ENCODE results near the gene CLIP1.

DNA sequence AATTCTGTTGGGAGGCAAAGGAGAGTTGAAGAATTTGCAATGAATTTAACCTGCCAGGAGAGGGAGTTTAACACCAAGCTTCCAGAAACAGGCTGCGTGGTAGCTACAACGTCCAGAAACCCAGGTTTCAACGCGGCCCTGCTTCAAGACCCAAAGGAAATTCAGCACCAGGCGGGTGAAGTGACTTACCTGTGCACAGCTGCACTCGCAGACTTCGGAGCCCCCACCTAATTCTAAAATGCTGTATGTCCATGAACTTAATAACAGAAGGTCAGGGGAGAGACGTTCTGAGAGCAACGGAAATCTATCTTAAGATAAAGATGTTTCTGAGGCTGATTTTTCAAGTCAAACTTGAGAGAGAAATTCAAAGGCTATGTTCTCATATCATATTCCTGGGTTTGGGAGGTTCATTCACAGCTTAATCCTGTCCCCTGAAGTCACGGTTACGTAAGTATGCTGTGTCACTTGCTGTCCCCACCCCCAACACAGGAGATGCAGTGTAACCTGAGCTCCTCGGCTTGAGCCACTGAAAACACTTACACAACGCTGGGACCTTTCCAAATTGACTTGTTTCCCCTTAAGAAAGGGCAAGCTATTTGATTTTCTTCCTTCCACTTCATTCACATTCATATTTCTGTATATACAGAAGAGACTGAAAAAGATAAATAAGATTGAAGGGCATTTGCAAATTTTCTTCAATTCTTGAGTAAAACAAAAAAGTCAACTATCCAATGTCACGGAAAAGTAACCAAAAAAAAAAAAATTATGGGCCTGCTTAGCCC lies 22.7 kb downstream of the CLIP1 start:
- no peak for TF ChIP-seq ZNF138 (CRISPR knock-in tag; IDR thresholded peaks at IDR 0.05; ENCODE audit: low read depth)
- no peak for TF ChIP-seq POLR2AphosphoS5 (IDR thresholded peaks at IDR 0.05; ENCODE audit: low read depth, low read length)
- peak; percentile 42; the same call in 1 of the 2 replicates for TF ChIP-seq HNF4G (IDR thresholded peaks at IDR 0.05; ENCODE audit: borderline replicate concordance, low read depth, low read length)
- no peak for TF ChIP-seq HNF4G (CRISPR knock-in tag; IDR thresholded peaks at IDR 0.05; ENCODE audit: borderline replicate concordance, low read depth)
- TF ChIP-seq, protein P1, sequence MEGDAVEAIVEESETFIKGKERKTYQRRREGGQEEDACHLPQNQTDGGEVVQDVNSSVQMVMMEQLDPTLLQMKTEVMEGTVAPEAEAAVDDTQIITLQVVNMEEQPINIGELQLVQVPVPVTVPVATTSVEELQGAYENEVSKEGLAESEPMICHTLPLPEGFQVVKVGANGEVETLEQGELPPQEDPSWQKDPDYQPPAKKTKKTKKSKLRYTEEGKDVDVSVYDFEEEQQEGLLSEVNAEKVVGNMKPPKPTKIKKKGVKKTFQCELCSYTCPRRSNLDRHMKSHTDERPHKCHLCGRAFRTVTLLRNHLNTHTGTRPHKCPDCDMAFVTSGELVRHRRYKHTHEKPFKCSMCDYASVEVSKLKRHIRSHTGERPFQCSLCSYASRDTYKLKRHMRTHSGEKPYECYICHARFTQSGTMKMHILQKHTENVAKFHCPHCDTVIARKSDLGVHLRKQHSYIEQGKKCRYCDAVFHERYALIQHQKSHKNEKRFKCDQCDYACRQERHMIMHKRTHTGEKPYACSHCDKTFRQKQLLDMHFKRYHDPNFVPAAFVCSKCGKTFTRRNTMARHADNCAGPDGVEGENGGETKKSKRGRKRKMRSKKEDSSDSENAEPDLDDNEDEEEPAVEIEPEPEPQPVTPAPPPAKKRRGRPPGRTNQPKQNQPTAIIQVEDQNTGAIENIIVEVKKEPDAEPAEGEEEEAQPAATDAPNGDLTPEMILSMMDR (CRISPR knock-in tag; IDR thresholded peaks at IDR 0.05), result peak; percentile 82
- TF ChIP-seq, protein P2, sequence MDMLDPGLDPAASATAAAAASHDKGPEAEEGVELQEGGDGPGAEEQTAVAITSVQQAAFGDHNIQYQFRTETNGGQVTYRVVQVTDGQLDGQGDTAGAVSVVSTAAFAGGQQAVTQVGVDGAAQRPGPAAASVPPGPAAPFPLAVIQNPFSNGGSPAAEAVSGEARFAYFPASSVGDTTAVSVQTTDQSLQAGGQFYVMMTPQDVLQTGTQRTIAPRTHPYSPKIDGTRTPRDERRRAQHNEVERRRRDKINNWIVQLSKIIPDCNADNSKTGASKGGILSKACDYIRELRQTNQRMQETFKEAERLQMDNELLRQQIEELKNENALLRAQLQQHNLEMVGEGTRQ (IDR thresholded peaks at IDR 0.05; ENCODE audit: low read depth, low read length), result no peak
- TF ChIP-seq, protein P2 (CRISPR knock-in tag; IDR thresholded peaks at IDR 0.05; ENCODE audit: borderline replicate concordance), result no peak
- TF ChIP-seq ZFP62 (CRISPR knock-in tag; IDR thresholded peaks at IDR 0.05), result no peak
- TF ChIP-seq, protein P3, sequence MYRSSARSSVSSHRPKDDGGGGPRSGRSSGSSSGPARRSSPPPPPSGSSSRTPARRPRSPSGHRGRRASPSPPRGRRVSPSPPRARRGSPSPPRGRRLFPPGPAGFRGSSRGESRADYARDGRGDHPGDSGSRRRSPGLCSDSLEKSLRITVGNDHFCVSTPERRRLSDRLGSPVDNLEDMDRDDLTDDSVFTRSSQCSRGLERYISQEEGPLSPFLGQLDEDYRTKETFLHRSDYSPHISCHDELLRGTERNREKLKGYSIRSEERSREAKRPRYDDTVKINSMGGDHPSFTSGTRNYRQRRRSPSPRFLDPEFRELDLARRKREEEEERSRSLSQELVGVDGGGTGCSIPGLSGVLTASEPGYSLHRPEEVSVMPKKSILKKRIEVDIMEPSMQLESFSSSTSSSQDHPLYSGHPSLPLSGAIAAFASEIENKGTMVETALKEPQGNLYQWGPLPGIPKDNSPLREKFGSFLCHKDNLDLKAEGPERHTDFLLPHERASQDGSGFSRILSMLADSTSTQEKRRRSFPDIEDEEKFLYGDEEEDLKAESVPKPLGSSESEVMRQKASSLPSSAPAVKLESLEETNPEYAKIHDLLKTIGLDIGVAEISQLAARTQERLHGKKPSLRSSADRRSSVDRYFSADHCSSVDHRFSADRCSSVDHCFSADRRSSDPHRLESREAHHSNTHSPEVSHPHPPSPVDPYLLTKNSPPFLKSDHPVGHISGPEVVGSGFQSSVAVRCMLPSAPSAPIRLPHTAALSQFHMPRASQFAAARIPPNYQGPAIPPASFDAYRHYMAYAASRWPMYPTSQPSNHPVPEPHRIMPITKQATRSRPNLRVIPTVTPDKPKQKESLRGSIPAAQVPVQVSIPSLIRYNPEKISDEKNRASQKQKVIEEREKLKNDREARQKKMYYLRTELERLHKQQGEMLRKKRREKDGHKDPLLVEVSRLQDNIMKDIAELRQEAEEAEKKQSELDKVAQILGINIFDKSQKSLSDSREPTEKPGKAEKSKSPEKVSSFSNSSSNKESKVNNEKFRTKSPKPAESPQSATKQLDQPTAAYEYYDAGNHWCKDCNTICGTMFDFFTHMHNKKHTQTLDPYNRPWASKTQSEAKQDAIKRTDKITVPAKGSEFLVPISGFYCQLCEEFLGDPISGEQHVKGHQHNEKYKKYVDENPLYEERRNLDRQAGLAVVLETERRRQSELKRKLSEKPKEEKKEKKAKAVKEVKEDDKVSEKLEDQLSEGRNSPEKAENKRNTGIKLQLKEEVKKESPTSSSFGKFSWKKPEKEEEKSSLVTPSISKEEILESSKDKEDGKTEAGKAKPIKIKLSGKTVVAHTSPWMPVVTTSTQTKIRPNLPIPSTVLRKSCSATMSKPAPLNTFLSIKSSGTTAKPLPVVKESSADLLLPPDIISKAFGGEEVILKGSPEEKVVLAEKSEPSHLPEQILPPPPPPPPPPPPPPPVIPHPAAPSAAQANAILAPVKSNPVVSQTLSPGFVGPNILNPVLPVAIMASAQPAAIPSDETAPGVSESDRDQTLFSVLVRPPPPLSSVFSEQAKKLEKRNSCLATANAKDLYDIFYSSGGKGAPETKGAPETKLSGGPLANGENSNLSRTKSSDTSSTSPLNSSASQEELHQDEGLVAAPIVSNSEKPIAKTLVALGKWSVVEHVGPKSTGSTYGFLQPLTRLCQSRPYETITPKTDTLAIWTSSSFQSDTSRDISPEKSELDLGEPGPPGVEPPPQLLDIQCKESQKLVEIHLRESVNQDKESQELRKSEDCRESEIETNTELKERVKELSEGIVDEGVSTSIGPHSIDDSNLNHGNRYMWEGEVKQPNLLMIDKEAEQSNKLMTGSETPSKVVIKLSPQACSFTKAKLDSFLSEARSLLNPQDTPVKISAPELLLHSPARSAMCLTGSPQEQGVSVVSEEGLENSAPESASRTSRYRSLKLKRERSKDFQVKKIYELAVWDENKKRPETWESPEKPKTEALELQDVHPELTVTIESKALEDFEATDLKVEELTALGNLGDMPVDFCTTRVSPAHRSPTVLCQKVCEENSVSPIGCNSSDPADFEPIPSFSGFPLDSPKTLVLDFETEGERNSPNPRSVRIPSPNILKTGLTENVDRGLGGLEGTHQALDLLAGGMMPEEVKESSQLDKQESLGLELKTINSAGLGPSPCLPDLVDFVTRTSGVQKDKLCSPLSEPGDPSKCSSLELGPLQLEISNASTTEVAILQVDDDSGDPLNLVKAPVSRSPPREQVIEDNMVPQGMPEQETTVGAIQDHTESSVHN (CRISPR knock-in tag; IDR thresholded peaks at IDR 0.05), result no peak
- TF ChIP-seq CC2D1A (CRISPR knock-in tag; IDR thresholded peaks at IDR 0.05), result no peak
